NCI-H1092 (cell line): ENCODE results near the gene APBB1IP.
"Not testable (repeated sequence)": the region's sequence is repeated elsewhere in the genome, so short reads cannot be mapped to it uniquely, and the experiment has no call there.

Experiments used
- DNase-seq: peaks from one replicate; lab custom pipeline; 2025; lab: John Stamatoyannopoulos, UW

The APBB1IP gene

DNA sequence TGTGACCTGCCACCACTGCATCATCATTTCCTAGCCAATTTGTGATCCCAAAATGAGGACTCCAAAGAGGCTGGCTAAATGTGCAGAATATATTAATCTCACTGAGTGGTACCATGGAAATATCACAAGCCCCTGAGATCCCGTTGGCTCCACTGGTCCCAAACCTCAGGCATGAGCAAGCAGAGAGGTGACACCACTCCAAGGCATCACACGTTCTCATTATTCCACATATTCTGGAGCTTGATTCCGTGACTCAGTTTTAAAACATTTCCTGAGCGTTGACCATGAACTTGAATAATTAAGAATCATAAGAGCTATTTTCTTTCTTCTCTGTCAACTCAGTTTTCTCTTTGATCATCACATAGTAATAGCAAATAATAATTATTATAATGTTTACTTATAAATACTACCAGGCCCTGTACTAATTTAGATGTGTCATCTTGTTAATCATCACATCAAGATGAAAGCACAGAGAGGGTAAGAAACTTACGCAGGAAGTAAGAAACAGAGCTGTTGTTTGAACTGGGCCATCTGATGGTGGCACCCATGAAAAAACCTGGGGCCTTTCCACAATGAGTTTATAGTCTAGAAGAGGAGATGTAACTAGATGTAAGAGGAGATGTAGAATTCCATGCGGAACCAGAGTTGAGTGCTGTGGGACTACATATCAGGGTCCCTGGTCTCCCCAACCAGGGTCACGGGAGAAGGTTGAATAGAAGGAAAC is 3.5 kb downstream of the APBB1IP start:
- DNase-seq = no peak

DNA sequence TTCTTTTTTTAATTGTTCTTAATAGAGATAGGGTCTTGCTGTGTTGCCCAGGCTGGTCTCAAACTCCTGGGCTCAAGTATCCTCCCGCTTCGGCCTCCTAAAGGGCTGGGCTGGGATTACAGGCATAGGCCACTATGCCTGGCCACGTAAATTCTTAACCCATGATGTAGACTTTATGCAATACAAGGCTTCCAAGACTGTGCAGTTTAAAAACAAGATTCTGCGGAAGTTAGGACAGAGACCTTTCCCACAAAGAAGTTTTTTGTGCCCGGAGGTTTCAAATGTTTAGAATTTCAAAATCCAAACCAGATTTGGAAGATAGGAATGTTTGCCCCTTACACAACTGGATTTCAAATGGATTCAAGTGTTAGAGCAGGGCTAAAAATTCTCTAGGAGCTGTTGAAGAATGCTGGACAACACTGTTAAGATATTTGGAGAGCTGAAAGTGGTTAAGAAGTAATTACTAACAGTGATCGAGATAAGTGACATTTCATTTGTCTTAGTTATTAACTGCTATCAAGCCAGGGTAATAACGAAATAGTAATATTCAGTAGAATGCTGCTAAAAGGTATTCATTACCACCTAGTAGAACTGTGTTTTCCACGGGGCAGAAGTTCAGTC is 7.4 kb downstream of the APBB1IP start:
- DNase-seq = no peak

DNA sequence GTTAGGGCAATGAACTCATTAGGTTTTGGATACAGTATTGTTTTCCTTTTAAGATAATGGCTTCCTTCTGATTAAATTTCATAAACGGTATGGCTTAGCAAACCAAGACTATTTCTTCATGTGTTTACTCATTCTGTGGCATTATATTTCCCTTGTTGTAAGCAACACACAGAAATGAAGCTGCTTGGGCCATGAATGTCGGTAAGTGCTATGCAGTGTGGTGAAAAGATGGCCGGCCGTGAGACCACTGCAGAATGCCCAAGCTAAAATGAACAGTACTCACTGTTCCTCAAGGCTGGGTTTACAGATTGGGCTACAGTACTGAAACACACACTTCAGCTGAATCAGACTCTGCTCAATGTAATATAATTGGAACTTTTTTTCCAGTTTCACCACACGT is 8.1 kb downstream of the APBB1IP start:
- no peak for DNase-seq

DNA sequence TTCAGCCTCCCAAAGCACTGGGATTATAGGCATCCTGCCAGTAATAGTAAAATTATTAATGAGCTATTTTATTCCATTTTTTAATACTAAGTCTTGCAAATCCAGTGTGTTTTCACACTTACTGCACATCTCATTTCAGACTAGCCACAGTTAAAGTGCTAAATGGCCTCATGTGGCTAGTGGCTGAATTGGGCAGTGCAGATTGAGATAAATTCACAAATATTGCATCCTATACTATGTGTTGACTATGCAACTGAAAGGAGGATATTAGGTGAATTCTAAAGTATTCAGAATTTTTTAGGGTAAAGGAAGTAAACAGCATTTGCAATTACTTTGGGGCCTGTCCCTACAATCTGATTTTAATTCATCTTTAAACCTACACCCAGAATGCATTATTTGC is 10.2 kb downstream of the APBB1IP start:
- DNase-seq = no peak

DNA sequence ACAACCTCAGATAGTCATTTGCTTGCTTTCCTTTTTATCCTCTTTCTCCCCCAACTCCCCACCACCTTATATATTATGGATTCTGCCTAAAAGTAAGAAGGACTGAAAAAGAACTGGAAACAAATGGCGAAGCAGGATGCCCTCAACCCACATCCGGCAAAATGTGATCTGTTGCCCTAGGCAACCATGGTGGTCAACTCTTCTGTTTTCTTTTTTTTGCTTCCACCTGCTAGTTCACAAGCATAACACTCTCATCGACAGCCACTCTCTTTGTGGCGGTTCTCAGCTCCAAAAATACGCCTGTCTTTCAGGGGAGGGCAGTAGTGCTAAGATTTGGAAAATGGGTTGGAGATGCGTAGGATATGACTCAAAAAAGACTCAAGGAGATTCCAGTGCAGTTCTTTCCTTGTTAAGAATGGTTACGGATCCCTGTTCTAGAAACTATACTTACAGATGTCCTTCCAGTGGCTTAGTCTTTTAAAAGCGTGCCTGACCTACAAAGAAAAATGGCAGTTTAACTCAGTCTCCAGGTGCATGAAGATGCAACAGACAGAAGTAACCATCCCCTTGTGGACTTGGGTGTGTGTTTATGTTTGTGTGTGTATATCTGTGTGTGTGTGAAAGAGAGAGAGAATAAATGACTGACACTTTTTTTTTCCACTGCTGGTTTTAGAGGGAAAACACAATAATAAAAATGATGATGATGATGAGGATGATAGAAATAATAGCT is 10.7 kb downstream of the APBB1IP start:
- DNase-seq = no peak

DNA sequence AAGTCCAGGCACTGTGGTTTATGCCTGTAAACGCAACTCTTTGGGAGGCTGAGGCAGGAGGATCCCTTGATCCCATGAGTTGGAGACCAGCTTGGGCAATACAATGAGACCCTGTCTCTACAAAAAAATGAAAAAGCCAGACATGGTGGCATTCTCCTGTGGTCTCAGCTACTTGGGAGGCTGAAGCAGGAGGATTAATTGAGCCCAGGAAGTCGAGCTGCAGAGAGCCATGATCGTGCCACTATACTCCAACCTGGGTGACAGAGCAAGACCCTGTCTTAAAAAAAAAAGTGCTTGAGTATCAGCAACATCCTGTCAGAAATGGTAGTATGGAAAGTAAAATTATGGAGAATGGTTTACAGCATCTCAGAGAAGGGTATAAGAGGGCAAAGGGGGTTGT is 11.6 kb downstream of the APBB1IP start:
- DNase-seq = no peak

DNA sequence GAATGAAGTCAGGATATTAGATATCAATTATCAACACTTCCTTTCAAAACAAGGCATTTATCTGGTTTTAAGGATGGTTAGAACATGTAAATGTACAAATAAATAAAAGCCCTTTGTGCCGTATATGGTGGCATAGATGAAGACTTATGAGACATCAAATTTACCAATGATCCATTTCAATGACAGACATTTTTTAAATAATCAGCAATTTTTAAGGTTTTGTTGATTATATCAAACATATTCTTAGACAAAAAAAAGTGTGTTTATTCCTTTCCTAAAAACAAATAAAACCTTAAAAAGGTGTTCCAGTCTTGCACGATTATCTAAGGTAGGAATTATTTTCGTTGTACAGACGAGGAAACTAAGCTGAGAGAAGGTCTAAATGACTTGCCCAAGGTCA is 13.8 kb downstream of the APBB1IP start:
- DNase-seq = no peak

DNA sequence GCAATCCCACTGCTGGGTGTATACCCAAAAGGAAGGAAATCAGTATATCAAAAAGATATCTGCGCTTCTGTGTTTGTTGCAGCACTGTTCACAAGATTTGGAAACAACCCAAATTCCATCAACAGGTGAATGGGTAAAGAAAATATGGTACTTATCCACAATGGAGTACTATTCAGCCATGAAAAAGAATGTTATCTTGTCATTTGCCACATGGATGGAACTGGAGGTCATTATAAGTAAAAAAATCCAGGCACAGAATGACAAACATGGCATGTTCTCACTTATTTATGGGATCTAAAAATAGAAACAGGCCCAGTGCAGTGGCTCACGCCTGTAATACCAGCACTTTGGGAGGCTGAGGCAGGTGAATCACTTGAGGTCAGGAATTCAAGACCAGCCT is 15.7 kb downstream of the APBB1IP start:
- DNase-seq = no peak

DNA sequence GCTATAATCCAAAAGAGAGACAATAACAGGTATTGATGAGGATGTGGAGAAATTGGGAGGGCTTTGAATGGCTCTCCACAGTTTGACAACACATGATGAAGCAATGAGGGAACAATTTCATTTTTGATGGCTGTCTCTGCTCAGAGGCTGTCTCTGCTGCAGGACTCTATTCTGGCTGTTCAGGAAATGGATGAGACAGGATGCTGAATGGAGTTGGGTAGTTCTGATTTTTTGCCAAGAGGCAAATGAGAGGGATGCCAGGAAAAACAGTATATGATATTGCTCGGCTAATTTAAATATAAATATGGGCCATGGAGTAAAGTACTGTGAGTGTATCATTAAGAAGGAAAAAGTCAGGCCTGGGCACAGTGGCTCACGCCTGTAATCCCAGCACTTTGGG is 16.8 kb downstream of the APBB1IP start:
- DNase-seq = no peak

DNA sequence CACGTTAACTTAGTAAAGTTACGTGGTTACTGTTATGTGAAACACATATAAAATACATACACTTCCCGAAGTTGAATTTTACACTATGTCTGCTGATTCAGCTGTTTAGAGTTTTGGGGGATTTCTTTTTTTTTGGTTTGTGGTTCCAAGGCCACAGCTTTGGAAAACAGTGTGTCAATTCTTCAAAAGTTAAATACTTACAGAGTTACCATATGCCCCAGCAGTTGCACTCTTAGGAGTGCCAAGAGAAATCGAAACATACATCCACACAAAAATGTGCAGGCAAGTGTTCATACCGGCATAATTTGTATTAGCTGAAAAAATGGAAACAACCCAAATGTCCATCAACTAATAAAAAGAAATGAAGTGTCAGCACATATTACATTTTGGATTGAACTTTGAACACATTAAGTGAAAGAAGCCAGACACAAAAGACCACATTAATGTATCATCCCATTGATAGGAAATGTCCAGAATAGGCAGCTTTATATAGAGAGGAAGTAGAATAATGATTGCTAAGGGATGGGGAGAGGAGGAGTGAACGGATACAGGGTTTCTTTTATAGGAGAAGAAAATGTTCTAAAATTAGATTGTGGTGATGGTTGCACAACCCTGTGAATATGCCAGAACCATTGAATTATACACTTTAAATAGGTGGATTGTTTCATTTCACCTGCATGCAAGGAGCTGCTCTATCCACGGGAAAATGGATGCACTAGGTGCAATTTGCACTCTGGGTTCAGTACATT is 17.6 kb downstream of the APBB1IP start:
- DNase-seq = no peak

DNA sequence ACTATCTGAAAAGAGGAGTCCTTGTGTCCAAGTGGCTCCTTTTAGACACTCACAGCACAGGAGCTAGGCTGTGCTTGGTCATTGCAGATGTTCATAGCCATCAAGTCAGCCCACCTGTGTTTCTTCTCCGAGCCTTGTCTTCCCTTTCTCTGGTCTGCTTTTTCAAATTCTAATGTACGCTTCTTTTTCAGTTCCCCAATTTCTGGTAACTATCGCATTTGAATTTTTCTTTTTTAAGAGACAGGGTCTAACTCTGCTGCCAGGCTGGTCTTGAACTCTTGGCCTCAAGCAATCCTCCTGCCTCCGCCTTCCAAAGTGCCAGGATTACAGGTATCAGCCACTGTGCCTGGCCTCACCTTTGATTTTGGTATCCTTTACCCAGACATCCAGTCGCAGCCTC is 18.9 kb downstream of the APBB1IP start:
- DNase-seq = no peak

DNA sequence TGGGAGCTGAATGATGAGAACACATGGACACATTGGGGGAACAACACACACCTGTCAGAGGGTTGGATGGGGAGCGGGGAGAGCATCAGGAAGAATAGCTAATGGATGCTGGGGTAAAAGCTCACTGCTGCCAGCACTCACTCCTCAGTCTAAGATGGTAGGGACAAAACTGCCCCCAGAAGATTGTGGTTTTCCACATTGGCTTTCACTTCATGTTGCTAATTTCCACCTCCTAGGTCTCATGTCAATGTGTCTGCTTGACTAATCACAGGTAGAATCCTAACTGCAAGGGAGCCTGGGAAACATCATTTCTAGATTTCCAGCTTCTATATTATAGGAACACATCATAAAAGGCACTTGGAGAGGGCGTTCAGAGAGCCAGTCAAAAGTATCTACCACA is 22.6 kb downstream of the APBB1IP start:
- DNase-seq = no peak

DNA sequence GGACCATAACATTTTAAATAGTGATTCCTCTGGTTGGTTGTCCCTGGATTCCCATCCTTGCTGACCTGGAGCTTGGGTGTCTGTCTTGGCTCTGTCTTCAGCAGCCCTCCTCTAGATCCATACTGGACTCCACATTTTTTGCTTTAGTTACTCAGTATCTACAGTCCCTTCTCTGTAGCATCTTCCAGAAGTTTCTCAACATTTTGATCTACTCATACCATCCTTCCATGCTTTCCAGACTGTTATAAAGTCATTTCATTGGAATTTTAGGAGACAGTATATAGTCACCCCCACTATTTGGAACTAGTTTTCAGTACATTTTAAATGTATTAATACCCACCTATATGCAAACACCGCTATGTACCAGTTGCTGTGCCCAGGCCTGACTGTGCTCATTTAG is 25.8 kb downstream of the APBB1IP start:
- DNase-seq = no peak

DNA sequence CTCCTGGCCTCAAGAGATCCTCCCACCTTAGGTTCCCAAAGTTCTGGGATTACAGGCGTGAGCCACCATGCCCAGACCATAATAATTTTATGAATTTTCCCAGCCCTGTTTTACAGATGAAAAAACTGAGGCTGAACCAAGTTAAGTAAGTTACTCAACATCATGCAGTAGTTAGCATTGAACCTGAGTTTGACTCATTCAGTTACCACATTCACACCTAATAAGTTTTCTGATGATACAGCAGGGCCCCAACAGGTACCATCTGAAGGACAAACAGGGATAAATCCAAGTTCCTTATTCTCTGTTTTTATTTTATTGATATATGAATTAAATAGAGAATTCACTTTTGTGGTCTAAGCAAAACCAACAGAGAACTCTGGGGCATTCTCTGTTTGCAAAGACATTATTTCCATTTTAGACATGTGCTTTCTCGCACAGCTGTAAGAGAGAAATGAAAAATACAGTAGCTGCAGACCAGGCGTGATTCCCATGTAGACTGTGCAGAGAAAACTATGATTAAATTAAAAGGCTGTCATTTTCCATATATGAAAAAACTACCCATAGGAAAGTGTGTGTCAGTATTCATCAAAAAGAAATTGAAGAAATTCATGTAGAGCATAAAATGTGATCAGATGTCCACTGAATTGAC is 26.6 kb downstream of the APBB1IP start:
- no peak for DNase-seq

DNA sequence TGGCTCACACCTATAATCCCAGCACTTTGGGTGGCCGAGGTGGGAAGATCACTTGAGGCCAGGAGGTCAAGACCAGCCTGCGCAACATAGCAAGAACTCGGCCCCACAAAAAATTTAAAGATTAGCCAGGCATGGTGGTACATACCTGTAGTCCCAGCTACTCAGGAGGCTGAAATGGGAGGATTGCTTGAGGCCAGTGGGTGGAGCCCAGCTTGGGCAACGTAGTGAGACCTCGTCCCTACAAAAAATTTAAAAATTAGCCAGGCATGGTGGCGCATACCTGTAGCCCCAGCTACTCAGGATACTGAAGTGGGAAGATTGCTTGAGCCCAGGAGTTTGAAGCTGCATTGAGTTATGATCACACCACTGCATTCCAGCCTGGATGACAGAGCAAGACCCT is 28.4 kb downstream of the APBB1IP start:
- not testable (repeated sequence) for DNase-seq

DNA sequence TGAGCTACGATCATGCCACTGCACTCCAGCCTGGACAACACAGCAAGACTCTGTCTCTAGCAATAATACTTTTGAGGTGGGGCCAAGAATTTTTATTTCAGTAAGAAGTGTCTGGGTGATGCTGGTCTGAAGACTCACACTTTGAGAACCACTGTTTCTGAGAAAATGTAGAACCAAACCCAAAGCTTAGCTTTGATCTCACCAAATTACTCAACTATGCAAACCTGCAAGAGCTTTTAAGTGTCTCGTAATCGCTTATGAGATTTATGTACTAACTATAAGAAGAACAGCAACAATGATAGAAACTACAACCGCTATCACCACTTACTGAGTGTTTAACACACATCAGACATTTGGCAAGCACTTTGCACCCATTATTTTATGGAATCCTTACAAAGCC is 29.5 kb downstream of the APBB1IP start:
- no peak for DNase-seq

DNA sequence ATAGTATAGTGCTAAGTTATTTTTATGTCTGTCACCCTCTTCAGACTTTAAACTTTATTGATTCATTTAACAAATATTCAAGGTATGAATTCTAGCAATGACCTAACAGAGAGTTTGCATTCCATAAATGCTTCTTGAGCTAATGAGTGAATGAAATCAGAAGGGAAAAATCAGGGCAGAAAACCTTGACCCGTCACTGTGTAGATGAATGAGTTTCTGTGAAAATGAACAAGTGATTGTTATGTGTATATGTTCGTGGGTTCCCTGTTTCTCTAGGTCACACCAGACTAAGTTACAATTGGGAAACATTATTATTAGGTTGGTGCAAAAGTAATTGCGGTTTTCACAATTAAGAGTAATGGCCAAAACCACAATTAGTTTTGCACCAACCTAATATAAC is 30.1 kb downstream of the APBB1IP start:
- DNase-seq = no peak

DNA sequence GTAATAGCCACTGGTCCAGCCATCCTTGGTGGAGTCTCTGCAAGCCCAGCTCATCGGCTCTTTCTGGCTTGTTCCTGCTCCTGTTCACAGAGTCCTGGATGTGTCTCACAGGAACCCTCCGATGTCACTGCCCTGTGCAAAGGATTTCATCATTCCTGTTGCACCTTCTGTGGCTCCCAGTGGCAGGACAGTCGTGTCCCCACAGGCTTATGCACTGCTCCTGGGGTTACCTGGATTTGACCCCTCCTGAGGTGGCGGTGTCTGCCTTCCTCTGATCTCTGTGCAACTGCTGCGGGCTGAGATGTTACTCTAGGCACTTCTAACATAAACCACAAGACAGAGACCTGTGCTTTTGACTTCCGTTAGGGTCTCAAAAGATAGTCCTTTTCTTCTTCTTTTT is 30.6 kb downstream of the APBB1IP start:
- no peak for DNase-seq

DNA sequence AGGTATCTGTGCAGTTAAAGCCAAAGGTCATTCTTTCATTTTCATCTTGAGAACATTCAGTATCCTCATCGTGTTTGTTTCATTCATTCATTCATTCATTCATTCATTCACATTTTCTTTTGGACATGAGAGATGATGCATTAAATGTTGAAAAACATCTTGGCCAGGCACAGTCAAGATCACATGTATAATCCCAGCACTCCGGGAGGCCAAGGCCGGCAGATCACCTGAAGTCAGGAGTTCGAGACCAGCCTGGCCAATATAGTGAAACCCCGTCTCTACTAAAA is 34.3 kb downstream of the APBB1IP start:
- DNase-seq = no peak

DNA sequence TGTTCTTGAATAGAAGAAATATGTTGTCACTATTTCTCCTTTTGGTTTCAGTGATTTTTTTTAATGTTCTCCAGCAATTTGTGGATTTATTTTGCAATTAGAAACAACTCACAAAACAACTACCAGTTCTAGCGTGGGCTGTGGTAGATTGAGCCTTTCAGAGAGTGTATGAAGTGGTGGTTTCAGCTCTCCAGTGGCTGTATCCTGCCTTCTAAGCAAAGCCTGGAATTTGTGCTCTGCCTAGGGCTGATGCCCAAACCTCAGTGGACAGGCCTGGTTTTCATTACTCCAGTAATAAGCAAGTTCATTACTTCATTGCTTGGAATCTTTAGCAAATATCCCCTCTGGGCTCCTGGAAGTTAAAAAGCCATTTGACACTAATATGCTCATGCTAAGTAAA is 35.9 kb downstream of the APBB1IP start:
- no peak for DNase-seq

DNA sequence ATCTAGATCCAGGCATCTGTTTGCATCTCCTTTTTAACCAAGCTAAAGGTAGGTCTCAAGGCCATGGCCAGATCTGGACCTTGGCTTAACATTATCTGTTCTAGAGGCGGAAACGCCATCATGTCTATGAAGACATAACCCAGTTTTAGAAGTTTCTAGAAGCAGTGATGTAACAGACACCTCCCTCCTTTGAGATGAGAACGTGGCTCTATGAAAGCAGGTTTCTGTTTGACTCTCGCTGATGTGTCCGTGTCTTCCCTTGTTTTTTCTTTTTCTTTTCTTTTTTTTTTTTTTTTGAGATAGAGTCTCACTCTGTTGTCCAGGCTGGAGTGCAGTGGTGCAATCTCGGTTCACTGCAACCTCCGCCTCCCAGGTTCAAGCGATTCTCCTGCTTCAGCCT is 36.7 kb downstream of the APBB1IP start:
- not testable (repeated sequence) for DNase-seq

DNA sequence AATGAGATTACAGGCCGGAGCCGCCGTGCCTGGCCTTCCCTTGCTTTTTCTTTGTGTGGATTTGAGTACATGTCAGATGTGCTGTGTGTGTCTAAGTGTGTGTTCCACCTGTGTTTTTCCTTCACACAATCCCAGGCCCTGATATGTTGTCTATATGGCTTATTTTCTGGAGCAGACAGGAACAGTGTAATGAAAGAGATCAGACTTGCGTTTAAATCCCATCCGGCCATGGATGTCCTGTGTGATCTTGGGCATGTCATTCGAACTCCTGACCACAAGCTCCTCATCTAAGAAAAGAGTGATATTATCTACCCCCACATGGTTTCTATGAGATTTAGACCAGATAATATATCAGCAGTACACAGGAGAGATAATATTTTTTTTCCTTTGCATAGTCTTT is 37.2 kb downstream of the APBB1IP start:
- DNase-seq = no peak
